Skeletal muscle cell (primary cell): ENCODE data around the gene HDHD3.
"Not testable (repeated sequence)": the region's sequence is repeated elsewhere in the genome, so short reads cannot be mapped to it uniquely, and the experiment has no call there.

Experiments
- DNase-seq: peaks from one replicate; pipeline ENCODE4 v3.0.0-alpha.2; 2010; ENCODE audit warnings: low read depth
- H3K4me3 ChIP-seq: 2 replicates; pipeline ENCODE4 v1.5.1; 2011; ENCODE audit warnings: low read depth, mild to moderate bottlenecking, control low read depth, low read length, moderate library complexity

Gene HDHD3

DNA sequence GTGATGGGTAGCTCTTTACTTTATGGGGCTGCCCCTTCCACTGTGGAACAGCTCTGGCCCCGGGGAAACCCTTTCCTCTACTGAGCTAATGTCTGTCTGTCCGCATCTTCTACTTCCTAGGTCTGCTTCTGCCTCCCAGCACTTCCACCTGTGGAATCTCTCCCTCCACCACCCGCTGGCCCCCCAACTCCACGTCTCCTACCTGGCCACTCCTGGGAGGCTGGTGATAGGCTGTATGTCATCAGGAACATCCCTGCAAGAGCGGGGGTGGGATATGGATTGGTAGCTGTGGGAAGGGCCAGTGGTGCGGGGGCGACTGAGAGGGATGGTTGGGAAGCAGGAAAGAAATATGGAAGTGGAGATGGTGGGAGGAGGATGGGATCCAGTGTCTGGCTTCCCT is 15.1 kb upstream of the HDHD3 start:
- H3K4me3 ChIP-seq = no peak overlapping the region
- DNase-seq = no peak

DNA sequence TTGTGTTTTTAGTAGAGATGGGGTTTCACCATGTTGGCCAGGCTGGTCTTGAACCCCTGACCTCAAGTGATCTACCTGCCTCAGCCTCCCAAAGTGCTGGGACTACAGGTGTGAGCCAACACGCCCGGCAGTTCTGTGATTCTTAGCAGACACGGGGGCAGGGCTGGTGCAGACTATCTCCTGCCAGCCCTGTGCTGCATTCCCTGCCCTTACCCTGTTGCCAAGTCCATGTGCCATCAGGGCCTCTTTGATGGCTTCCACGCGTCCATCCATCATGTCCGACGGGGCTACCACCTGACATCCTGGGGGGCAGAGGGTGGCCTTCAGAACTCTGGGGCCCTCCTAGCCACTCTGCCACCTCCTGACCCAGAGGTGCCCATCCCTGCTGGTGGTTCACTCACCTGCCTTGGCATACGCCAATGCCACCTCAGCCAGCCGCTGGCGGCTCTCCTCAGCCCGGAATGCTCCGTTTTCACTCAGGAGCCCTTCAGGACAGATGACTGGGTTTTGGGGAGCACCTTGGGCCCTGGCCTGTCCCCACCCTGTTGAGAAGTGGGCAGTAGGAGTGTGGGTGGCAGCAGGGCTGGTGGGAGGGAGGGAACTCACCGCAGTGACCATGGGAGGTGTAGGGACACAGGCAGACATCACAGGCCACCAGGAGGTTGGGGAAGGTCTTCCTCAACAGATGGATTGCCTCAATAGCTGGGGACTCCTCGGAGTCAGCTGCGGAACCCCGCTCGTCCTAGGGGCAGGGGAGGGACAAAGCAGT is 13.6 kb upstream of the HDHD3 start:
- DNase-seq = no peak
- H3K4me3 ChIP-seq = no peak overlapping the region

DNA sequence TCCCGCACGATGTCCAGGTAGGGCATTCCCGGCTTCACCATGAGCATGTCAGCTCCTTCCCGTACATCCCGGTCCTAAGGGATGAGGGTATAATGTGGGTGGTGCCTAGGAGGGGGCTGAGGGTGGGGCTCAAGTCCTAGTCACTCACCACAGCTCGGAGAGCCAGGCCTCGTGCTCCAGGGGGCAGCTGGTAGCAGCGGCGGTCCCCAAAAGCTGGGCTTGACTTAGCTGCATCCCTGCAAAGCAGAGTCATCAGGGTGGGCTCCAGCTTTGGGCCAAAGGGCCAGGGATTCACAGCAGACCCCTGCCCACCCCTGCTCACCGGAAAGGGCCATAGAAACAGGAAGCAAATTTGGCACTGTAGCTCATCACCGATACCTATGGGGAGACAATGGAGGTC is 12.7 kb upstream of the HDHD3 start:
- no peak overlapping the region for H3K4me3 ChIP-seq
- DNase-seq = no peak

DNA sequence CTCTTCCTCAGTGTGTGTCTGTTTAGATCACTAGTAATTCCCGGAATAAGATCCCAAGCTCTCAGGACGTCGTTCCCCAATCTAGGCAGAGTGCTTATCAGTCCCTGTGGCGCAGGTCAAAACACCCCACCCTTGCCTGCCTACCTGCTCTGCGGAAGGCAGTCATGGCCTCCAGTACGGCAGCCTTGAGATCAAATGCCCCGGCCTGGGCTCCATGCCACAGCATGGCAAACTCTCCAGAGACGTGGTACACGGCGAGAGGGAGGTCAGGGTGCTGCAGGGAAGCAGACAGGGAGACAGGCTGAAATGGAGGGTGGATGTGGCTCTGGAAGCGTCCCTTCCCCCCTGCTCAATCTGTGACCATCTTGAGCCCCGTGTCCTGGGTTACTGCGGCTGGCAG is 12.0 kb upstream of the HDHD3 start:
- no peak for DNase-seq
- no peak overlapping the region for H3K4me3 ChIP-seq

GRCh38 chr9:113387560-113388230 is 10.9 kb upstream of the HDHD3 start:
- no peak for DNase-seq
- no peak overlapping the region for H3K4me3 ChIP-seq

- no peak for DNase-seq
- no peak overlapping the region for H3K4me3 ChIP-seq
These were observed 10.0 kb upstream of the HDHD3 start for GRCh38 chr9:113386571-113387393.

- H3K4me3 ChIP-seq = no peak overlapping the region
- no peak for DNase-seq
These were observed 5.2 kb upstream of the HDHD3 start for GRCh38 chr9:113381909-113382411.

DNA sequence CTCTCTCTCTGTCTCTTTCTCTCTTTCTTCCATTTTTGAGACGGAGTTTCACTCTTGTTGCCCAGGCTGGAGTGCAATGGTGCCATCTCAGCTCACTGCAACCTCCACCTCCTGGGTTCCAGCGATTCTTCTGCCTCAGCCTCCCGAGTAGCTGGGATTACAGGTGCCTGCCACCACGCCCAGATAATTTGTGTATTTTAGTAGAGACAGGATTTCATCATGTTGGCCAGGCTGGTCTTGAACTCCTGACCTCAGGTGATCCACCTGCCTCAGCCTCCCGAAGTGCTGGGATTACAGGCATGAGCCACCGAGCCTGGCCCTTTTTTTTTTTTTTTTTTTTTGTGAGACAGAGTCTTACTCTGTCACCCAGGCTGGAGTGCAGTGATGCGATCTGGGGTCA is 4.7 kb upstream of the HDHD3 start:
- H3K4me3 ChIP-seq, DNase-seq: not testable (repeated sequence)

- no peak overlapping the region for H3K4me3 ChIP-seq
- DNase-seq = no peak
These were observed 4.1 kb upstream of the HDHD3 start for GRCh38 chr9:113380869-113381378.

GRCh38 chr9:113379829-113380210 is 3.0 kb upstream of the HDHD3 start:
- H3K4me3 ChIP-seq = not testable (repeated sequence)

GRCh38 chr9:113379094-113379828 is 2.5 kb upstream of the HDHD3 start:
- not testable (repeated sequence) for DNase-seq, H3K4me3 ChIP-seq

More at GRCh38 chr9:113379829-113380210, 3.0 kb upstream of the HDHD3 start:
- not testable (repeated sequence) for DNase-seq

DNA sequence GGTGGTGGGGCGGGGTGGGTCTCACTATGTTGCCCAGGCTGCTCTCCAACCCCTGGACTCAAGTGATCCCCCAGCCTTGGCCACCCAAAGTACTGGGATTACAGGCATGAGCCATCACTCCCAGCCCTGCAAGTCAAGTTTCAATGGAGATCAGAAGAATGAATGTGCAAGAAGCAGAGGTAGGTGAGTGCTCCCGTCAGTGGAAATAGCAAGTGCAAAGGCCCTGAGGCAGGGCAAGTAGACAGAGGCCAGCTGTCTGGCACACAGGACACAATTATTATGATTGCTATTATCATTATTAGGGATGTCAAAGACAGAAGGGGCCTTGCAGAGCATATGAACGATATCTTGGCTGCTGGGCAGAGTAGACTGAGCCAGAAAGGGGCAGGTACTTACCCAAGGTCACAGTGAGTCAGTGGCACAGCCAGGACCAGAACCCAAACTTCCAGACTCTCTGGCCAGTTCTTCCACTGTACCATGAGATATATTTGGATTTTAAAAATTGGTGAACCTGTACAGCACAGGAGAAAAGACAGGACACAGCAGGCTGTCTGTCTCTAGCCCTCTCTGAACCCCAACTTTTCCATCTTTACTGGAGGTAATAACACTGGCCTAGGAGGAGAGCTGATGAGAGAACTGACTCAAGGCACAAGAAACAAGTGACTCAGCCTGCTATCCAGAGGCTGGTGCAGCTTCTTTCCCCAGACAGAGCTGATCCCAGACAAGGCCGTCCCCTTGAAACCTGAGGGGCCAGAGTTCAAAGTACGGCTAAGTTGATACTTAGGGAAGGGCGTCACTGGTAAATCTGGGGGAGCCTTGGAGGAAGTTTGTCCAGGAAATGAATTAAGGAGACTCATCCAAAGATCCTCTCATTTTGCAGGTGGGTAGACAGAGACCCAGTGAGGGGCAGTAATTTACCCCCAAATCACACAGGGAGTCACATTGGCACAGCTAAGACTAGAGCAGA is 1.4 kb downstream of the HDHD3 start:
- H3K4me3 ChIP-seq = peak overlapping the region; percentile 85
- no peak for DNase-seq

DNA sequence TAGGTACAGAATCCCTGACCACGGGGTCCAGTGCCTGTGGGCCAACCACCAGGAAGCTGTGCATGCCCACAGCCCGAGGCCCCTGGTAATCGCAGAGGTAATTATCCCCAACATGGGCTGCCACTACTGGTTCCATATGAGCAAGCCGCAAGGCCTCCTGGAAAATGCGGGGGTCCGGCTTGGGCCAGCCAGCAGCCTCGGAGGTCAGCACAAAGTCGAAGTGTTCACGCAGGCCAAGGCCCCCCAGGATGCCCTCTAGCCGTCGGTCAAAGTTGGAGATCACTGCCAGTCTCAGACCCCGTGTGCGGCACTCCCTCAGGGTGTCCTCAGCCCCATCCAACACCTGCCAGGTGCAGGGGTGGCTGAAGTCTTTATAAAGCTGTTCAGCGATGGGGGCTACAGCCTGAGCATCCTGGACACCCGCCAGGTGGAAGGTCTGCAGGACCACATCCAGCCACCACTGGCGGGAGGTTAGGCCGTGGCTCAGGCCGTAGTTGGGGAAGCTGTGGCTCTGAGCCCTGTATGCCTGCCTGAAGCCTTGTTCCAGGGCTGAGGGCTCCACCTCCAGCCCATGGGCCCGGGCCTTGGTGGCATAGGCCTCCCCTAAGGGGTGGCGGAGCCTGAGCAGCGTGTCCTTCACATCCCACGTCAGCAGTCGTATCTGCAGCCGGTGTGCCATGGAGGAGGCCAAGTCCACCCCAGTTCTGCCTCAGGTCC is 3.0 kb downstream of the HDHD3 start:
- H3K4me3 ChIP-seq = no peak overlapping the region
- DNase-seq = no peak

DNA sequence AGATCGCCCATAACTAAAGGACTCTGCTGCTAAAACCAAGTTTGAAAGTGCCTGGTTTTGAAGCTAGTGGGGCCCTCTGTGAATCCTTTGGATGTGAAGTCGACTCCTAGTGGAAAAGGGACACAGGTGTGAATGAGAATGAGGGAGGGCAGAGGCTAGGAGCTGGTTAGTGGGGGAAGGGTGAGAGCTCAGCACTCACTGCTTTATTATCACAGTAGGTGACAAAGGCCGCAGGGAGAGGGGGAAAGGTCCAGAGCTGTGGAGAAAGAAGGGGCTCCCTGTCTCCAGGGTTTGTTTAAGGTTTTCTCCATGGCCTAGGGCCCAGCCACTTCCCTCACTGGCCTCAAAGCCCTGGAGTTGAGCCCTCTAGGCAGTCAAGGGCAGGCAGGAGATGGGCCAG is 3.5 kb downstream of the HDHD3 start:
- no peak for DNase-seq
- no peak overlapping the region for H3K4me3 ChIP-seq

DNA sequence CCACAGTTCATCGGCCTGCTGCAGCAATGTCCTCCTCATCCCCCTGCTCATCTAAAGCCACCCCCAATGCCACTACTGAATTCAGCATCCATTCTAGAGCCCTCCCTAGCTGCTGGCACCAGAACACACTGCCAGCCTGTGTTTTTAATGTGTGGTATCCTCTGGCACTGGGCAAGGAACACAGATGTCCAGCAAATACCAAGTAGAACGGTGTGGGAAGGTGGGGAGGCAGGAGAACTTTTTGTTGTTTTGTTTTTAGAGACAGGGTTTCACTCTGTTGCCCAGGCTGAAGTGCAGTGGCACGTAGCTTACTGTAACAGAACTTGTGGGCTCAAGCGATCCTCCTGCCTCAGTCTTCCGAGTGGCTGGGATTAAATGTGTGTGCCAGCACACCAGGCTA is 4.7 kb downstream of the HDHD3 start:
- no peak for DNase-seq

GRCh38 chr9:113370806-113371325 is 5.9 kb downstream of the HDHD3 start:
- no peak for DNase-seq
- no peak overlapping the region for H3K4me3 ChIP-seq

More for the DNA sequence above, 4.7 kb downstream of the HDHD3 start:
- no peak overlapping the region for H3K4me3 ChIP-seq

DNA sequence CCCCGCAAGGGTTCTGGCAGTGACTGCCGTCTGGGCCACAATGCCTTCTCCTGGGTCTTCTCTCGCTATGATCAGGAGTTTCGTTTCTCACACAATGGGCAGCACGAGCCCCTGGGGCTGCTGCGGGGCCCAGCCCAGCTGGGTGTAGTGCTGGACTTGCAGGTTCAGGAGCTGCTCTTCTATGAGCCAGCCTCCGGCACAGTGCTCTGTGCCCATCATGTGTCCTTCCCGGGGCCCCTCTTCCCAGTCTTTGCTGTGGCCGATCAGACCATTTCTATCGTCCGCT is 7.0 kb downstream of the HDHD3 start:
- H3K4me3 ChIP-seq = no peak overlapping the region
- no peak for DNase-seq
